ENCODE data around the gene CSNK1G1.
A peak's percentile ranks its signal among the peaks of the same experiment; 100 is the strongest.
"Not testable (repeated sequence)": the region's sequence is repeated elsewhere in the genome, so short reads cannot be mapped to it uniquely, and the experiment has no call there.

Gene CSNK1G1

DNA sequence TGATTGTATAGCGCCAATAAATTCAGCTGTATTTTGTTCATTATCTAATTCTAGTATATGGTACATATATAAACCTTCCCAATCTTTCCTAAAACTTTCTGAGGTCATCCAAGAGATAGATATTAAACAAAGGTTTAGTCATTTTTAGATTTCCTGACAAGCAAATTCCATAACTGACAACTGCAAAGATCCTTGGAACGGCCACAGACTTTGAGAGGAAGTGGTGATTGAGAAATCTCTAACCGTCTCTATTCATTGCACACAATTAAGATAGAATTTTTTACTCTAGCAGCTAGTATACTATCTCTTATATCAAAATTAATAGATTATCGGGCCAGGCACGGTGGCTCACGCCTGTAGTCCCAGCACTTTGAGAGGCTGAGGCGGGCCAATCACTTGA lies 4.7 kb downstream of the CSNK1G1 start:
- DNase-seq (ENCODE audit: low spot score), result peak; percentile 44
- peak; percentile 80 for FAIRE-seq

DNA sequence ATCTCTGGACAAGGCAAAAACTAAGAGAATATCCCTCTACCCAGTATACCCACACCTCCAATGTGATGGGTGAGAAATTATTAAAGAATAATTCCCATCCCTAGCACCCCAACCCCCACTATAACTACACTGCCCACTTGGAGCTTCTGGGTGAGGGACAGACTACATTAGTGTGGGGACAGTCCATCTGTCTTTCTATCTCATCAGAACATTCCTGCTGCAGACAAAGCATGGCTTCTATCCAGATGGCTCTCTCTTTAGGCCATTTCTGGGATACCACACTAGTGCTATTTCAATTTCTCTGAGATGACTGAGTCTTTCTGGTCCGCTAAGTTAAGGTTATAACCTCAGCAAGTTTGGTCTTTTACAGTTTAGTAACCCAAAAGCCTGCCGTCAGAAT lies 6.6 kb downstream of the CSNK1G1 start:
- FAIRE-seq (no peak), DNase-seq (ENCODE audit: low spot score) (no peak)

DNA sequence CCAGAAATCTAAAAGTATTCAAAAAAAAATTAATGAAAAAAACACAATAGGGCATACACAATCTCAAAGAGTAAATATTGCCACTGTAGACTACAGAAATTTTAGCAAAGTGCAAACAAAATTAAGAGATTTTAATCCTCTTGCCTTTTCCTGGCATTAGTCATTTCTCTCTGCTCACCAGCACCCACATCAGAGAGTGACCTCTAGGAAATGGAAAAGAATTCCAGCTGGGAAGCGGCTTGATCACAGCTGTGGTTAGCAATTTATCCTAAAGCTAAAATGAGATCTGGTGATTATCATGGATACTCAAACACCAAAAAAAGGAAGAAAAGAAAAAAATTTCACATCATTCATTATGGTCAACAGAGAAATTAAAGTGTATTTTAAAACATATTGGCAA lies 7.5 kb downstream of the CSNK1G1 start:
- peak; percentile 49 for FAIRE-seq

DNA sequence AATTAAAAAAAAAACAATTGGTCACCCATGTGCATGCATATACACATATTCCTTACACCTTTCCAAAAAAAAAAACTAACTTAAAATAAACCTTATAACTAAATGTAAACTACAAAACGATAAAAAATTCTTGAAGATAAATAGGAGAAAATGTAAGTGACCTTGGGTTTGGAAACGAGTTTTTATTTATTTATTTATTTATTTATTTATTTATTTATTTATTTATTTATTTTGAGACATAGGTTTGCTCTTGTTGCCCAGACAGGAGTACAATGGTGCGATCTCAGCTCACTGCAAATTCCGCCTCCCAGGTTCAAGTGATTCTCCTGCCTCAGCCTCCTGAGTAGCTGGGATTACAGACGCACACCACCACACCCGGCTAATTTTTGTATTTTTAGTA lies 9.7 kb downstream of the CSNK1G1 start:
- peak; percentile 38 for FAIRE-seq
- DNase-seq (ENCODE audit: low spot score), result not testable (repeated sequence)

More for the DNA sequence above, 7.5 kb downstream of the CSNK1G1 start:
- no peak for DNase-seq (ENCODE audit: low spot score)

DNA sequence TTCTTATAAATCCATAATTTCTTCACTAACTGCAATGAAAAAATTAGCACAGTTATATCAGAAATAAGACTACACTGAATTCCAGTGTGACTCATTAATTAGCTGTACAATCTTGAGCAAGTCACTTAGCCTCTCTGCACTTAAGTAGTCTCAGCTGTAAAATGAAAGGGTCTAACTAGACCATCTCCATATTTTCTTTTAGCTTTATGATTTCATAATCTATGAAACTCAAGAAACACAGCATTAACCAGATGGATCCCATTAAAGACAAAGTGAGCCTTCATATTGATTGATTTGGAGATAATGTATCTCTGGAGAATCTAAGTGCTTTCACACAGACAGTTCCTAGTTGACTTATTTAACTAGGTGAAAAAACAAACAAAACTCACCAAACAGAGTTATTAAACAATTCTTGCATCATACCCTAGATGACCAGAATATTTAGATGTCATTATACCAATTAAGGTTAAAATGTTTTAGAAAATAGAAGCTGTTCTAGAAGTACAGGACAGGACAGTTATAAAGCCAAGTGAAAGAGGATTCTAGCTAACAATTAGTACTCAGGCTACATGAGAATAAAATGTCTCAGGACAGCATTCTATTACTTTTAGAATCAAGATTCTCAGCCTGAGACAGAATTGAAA lies 11.2 kb downstream of the CSNK1G1 start:
- FAIRE-seq, result no peak
- DNase-seq (ENCODE audit: low spot score), result no peak

DNA sequence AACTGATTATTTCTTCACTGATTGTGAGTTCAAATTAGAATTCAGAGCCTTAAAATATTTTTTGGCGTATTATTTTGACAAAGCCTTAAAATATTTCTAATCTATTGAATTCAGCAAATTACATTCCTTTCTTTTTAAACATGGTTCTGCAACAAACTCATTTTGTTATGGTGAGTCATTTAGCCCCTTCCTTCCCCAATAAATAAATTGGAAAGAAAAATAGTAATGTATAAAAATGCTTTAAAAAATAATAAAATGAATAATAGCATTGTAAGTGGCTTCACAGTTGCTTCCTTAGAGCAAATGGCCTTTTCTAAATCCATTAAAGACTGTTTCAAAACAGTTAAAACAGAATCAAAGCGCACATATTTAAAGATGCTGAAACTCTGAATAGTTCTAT lies 12.1 kb downstream of the CSNK1G1 start:
- FAIRE-seq (no peak), DNase-seq (ENCODE audit: low spot score) (no peak)

DNA sequence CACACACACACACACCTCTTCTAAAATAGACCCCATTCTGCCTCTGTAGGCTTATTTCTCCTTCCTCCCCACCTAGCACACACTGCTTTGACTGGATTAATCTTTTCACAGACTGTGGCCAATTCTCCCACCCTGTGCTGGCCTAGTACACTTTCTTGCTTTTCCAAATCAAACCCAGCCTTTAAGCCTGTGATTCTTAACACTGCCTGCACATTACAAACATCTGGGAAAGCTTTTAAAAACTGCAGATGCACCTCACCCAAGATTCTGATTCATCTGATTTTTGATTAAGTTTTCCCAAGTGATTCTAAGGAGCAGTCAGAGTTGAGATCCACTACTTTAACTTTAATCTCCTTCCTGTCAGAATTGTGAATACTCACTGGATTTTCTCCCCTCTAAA lies 12.8 kb downstream of the CSNK1G1 start:
- DNase-seq (ENCODE audit: low spot score) (no peak), FAIRE-seq (no peak)

DNA sequence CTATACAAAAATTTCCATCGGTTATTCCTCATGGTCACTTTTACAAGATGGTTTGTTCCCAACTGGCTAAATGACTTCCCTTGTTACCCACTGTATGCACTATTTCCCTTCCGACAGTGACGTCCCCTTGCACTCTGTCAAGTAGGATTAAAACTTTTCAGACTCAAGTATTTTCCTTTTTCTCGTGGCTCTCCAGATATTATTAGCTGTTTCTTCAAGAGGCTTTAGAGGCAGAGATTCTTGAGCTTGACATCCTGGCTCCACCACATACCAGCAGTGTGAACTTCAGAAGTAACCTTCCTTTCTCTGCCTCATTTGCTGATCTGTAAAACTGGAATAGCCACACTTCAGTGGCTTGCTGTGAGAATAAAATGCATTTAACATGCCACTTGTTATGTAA lies 14.0 kb downstream of the CSNK1G1 start:
- FAIRE-seq (no peak), DNase-seq (ENCODE audit: low spot score) (no peak)

DNA sequence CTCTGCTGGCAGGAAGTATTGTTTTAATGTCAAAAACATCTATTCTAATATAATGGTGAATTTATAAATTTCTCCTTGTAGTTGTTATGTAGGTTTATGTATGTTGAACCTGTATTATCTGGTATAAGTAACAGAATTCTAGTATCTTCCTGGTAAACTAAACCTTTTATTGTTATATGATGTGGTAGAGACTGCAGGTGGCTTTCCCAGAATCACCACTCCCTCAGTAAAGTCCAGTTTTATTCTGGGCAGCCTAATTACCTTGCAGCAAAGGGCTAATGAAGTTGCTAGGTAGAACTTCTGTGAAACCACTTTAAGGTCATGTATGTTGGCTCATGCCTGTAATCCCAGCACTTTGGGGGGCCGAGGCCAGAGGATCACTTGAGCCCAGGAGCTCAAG lies 15.6 kb downstream of the CSNK1G1 start:
- DNase-seq (ENCODE audit: low spot score) (no peak), FAIRE-seq (no peak)

DNA sequence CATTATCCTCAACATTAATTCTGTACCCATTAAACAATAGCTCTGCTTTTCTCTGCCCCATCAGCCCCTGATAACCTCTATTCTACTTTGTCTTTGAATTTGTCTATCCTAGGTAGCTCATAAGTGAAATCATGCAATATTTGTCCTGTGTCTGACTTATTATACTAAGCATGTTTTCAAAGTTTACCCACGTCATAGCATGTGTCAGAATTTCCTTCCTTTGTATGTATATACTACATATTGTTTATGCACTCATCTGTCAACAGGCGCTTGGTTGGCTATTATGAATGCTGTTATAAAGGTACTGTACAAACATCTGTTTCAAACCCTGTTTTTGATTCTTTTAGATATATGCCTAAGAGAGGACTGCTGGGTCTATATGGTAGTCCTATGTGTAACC lies 18.2 kb downstream of the CSNK1G1 start:
- no peak for FAIRE-seq

DNA sequence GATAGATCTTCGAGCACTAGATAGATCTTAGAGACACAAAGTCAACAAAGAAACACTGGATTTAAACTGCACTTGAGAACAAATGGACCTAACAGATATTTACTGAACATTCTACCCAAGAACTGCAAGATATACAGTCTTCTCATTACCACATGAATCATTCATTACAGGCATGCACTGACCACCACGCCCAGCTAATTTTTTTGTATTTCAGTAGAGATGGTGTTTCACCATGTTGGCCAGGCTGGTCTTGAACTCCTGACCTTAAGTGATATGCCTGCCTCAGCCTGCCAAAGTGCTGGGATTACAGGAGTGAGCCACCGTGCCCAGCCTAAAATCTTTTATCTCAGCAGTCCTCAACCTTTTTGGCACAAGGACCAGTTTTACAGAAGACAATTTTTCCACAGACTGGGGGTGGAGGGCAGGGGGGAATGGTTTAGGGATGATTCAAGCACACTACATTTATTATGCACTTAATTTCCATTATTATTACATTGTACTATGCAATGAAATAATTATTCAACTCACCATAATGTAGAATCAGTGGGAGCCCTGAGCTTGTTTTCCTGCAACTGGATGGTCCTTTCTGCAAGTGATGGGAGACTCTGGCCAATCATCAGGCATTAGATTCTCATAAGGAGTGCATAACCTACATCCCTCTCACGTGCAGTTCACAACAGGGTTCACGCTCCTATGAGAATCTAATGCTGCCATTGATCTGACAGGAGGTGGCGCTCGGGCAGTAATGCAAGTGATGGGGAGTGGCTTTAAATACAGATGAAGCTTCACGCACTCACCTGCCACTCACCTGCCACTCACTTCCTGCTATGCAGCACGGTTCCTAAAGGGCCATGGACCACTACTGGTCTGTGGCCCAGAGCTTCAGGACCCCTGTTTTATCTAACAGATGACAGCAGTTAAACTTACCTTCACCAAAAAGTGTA lies 21.7 kb downstream of the CSNK1G1 start:
- DNase-seq (ENCODE audit: low spot score), result no peak
- no peak for FAIRE-seq

More for the DNA sequence above, 18.2 kb downstream of the CSNK1G1 start:
- no peak for DNase-seq (ENCODE audit: low spot score)

DNA sequence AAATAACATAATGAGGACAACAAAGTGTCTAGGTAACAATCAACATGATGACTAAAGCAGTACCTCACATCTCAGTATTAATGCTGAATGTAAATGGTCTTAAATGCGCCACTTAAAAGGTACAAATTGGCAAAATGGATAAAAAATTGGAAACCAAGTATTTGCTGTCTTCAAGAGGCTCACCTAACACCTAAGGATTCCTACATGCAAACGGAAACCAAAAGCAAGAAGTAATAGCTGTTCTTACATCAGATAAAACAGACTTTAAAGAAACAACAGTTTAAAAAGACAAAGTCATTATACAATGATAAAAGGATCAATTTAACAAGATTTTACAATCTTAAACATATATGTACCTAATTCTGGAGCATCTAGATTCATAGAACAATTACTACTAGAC lies 22.5 kb downstream of the CSNK1G1 start:
- DNase-seq (ENCODE audit: low spot score), result no peak
- FAIRE-seq, result no peak

DNA sequence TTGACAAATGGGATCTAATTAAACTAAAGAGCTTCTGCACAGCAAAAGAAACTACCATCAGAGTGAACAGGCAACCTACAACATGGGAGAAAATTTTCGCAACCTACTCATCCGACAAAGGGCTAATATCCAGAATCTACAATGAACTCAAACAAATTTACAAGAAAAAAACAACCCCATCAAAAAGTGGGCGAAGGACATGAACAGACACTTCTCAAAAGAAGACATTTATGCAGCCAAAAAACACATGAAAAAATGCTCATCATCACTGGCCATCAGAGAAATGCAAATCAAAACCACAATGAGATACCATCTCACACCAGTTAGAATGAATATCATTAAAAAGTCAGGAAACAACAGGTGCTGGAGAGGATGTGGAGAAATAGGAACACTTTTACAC lies 24.3 kb downstream of the CSNK1G1 start:
- DNase-seq (ENCODE audit: low spot score); FAIRE-seq: not testable (repeated sequence)

DNA sequence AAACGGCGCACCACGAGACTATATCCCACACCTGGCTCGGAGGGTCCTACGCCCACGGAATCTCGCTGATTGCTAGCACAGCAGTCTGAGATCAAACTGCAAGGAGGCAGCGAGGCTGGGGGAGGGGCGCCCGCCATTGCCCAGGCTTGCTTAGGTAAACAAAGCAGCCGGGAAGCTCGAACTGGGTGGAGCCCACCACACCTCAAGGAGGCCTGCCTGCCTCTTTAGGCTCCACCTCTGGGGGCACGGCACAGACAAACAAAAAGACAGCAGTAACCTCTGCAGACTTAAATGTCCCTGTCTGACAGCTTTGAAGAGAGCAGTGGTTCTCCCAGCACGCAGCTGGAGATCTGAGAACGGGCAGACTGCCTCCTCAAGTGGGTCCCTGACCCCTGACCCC lies 29.0 kb downstream of the CSNK1G1 start:
- FAIRE-seq; DNase-seq (ENCODE audit: low spot score): not testable (repeated sequence)

DNA sequence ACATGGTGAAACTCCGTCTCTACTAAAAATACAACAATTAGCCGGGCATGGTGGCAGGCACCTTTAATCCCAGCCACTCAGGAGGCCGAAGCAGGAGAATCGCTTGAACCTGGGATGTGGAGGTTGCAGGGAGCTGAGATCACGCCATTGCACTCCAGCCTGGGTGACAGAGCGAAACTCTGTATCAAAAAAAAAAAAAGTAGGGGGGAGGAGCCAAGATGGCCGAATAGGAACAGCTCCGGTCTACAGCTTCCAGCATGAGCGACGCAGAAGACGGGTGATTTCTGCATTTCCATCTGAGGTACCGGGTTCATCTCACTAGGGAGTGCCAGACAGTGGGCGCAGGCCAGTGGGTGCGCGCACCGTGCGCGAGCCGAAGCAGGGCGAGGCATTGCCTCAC lies 29.5 kb downstream of the CSNK1G1 start:
- not testable (repeated sequence) for DNase-seq (ENCODE audit: low spot score); FAIRE-seq

DNA sequence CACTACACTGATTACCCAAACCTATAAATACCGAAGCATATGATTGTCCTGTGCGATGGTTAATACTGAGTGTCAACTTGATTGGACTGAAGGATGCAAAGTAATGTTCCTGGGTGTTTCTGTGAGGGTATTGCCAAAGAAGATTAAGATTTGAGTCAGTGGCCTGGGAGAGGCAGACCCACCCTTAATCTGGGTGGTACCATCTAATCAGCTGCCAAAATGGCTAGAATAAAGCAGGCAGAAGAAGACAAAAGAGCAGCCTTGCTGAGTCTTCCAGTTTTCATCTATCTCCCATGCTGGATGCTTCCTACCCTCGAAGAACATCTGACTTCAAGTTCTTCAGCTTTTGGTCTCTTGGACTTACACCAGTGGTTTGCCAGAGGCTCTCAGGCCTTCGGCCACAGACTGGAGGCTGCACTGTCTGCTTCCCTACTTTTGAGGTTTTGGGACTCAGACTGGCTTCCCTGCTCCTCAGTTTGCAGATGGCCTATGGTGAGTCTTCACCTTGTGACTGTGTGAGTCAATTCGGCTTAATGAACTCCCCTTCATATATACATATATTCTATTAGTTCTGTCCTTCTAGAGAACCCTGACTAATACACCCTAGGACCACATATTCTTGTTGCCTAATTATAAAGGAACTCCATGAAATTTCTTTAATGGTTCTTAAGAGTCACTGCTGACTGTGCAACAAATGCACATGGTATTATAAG lies 31.7 kb downstream of the CSNK1G1 start:
- DNase-seq (ENCODE audit: low spot score), result no peak
- no peak for FAIRE-seq

DNA sequence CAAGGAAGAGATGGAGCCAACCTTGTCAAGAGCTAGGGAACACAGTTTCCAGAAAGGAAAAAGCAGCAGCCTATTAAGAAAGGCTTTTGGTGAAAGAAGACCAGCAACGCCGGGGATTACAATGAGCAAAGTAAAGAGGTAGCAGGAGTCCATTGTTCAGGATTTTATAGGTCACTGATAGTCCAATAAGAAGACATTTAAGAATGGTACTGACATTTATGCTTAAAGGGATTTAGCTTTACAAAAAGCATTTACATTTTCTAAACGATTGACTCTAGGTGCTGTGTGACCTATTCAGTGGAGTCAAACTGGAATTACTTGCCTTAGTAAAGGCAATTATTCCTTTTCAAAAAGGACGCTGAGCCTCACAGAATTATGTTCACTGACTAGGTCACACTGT lies 40.8 kb downstream of the CSNK1G1 start:
- no peak for FAIRE-seq

DNA sequence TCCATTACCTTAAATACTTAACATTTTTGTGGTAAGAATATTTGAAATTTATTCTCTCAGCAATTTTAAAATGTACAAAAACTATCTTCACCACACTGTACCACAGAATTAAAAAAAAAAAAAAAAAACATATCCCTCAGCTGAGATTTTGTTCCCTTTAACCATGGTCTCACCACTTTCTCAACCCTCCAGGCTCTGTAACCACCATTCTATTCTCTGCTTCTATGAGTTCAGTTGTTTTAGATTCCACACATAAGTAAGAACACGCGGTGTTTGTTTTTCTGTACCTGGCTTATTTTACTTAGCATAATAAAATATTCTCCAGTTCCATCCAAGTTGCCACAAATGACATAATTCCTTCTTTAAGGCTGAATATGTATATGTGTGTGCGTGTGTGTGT lies 41.5 kb downstream of the CSNK1G1 start:
- DNase-seq (ENCODE audit: low spot score), result no peak
- no peak for FAIRE-seq

More for the DNA sequence above, 40.8 kb downstream of the CSNK1G1 start:
- DNase-seq (ENCODE audit: low spot score), result no peak

DNA sequence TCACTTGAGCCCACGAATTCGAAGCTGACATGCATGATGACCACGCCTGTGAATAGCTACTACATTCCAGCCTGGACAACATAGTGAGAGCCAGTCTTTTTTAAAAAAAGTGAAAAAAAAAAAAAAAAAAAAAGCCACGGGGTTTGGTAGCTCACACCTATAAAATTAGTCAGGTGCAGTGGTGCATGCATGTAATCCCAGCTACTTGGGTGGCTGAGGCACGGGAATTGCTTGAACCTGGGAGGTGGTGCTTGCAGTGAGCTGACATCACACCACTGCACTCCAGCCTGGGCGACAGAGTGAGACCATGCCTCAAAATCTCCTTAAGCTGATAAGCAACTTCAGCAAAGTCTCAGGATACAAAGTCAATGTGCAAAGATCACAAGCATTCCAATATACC lies 44.4 kb downstream of the CSNK1G1 start:
- FAIRE-seq, result no peak

DNA sequence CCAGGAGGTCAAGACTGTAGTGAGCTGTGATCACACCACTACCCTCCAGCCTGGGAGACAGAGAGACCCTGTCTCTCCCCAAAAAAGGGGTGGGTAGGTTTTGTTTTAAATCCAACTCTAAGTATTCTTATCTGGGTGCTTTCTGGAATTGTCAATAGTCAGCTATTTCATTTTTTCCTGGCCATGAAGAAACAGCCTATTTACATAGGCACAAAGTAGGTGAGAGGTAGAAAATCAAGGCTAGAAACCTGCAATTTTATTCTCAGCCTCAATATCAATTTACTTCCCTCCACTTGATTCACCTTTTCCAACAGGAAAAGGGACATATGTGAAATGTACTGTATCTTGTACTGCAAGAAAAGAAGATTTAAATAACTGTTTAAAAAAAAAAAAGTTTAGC lies 45.9 kb downstream of the CSNK1G1 start:
- DNase-seq (ENCODE audit: low spot score), result no peak

More for the DNA sequence above, 44.4 kb downstream of the CSNK1G1 start:
- no peak for DNase-seq (ENCODE audit: low spot score)

DNA sequence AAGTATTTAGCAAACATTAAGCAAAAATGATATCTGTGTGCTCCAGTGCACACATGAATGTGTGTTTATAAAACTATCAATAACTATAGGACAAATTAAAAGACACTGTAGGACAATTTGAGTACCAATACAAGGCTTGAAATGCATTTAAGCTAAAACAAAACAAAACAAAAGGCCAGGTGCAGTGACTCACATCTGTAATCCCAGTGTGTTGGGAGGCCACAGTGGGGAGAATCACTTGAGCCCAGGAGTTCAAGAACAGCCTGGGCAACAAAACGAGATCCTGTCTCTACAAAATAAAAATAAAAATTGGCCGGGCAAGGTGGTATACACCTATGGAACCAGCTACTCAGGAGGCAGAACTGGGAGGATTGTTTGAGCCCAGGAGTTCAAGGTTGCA lies 50.7 kb downstream of the CSNK1G1 start:
- DNase-seq (ENCODE audit: low spot score), result no peak
- no peak for FAIRE-seq

More for the DNA sequence above, 45.9 kb downstream of the CSNK1G1 start:
- FAIRE-seq, result no peak

DNA sequence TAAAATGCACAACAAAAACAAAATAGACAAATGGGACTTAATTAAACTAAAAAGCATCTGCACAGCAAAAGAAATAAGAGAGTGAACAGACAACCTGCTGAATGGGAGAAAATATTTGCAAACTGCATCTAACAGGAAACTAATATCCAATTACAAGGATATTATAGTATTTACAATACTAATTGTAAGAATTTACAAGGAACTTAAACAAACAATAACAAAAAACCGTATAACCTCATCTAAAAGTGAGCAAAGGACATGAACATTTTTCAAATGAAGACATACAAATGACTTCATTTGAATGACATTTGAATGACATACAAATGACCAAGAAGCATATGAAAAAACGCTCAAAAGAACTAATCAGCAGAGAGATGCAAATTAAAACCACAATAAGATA lies 66.4 kb downstream of the CSNK1G1 start:
- no peak for FAIRE-seq
- DNase-seq (ENCODE audit: low spot score), result no peak

Measured in RCC 7860 (cell line).